SK-N-SH (cell line): Measurements from ENCODE around the gene EZR. TPM values are rescaled to one million over a fixed set of nuclear protein-coding genes. Genes with fewer than 3 reads are reported as not detected.

Experiments used
- CTCF ChIA-PET: fragments of 300-600, 350-600 bp; formaldehyde crosslinking; extraction: SDS; loops from one replicate; lab custom pipeline; 2021; lab: Yijun Ruan, JAX
- POLR2A ChIA-PET: fragments of 350-600 bp; sonication (Branson Sonifier 250); formaldehyde crosslinking; extraction: SDS; loops from one replicate; lab custom pipeline; 2020; ENCODE audit warnings: antibody characterized with exemption, inconsistent platforms; lab: Yijun Ruan, JAX
- DNase-seq: peaks from one replicate; pipeline ENCODE4 v3.0.0; 2012
- H2AFZ ChIP-seq: fragments of 200-600 bp; sonication (generic); 2 replicates; pipeline ENCODE4 v1.8.1; 2016; ENCODE audit warnings: antibody characterized with exemption, mild to moderate bottlenecking, low read depth
- H3F3A ChIP-seq: fragments of 200-600 bp; sonication (generic); replicated peaks from 2 replicates; pipeline ENCODE3; 2016; ENCODE audit warnings: antibody characterized with exemption, mild to moderate bottlenecking; ENCODE audit not compliant: insufficient read depth
- H3K27ac ChIP-seq, 2 experiments: fragments of 200-500 bp in 1 of 2; fragments of 200-600 bp in 1 of 2; sonication (Bioruptor generic) in 1 of 2; sonication (generic), shearing (Covaris generic) in 1 of 2; 2 replicates each; pipeline versions ENCODE4 v1.5.1 to v1.6.1; 2014 to 2016; ENCODE audit warnings: low read depth in 2 of 2, inconsistent platforms in 1 of 2, low read length in 1 of 2, mild to moderate bottlenecking in 1 of 2, mixed read lengths in 1 of 2
- H3K27me3 ChIP-seq: fragments of 200-600 bp; sonication (generic), shearing (Covaris generic); 2 replicates; pipeline ENCODE4 v1.6.1; 2016; ENCODE audit warnings: mixed run types; ENCODE audit not compliant: insufficient read depth
- H3K36me3 ChIP-seq, 2 experiments: fragments of 200-500 bp in 1 of 2; fragments of 200-600 bp in 1 of 2; sonication (Bioruptor generic) in 1 of 2; sonication (generic) in 1 of 2; replicated peaks in 1 of 2; 2 replicates each; pipeline versions ENCODE3 to v1.5.1; 2014 to 2016; ENCODE audit warnings: low read length in 1 of 2, mild to moderate bottlenecking in 1 of 2; ENCODE audit not compliant: insufficient read depth in 2 of 2, control insufficient read depth in 1 of 2
- H3K4me1 ChIP-seq, 2 experiments: fragments of 200-500 bp in 1 of 2; fragments of 200-600 bp in 1 of 2; sonication (Bioruptor generic) in 1 of 2; sonication (generic), shearing (Covaris generic) in 1 of 2; 2 replicates each; pipeline versions ENCODE4 v1.5.1 to v1.6.1; 2014 to 2016; ENCODE audit warnings: low read depth in 1 of 2, low read length in 1 of 2, mixed run types in 1 of 2; ENCODE audit not compliant: insufficient read depth in 2 of 2, control insufficient read depth in 1 of 2
- H3K4me2 ChIP-seq: fragments of 200-600 bp; sonication (generic), shearing (Covaris generic); 2 replicates; pipeline ENCODE4 v1.6.1; 2017; ENCODE audit warnings: mixed run types
- H3K4me3 ChIP-seq, 2 experiments: fragments of 200-500 bp in 1 of 2; fragments of 200-600 bp in 1 of 2; sonication (Bioruptor generic) in 1 of 2; sonication (generic), shearing (Covaris generic) in 1 of 2; 2 replicates each; pipeline versions ENCODE4 v1.5.1 to v1.8.1; 2014 to 2016; ENCODE audit warnings: low read depth in 2 of 2, inconsistent platforms in 1 of 2, low read length in 1 of 2, mild to moderate bottlenecking in 1 of 2, mixed read lengths in 1 of 2, moderate library complexity in 1 of 2
- H3K79me2 ChIP-seq: fragments of 200-600 bp; sonication (generic); 2 replicates; pipeline ENCODE4 v1.8.1; 2017; ENCODE audit warnings: mild to moderate bottlenecking; ENCODE audit not compliant: insufficient read depth
- H3K9ac ChIP-seq: fragments of 200-600 bp; sonication (generic); 2 replicates; pipeline ENCODE4 v1.6.1; 2017; ENCODE audit warnings: mixed run types
- H3K9me2 ChIP-seq: fragments of 200-600 bp; sonication (generic); 2 replicates; pipeline ENCODE4 v1.6.1; 2017; ENCODE audit warnings: mixed run types
- H3K9me3 ChIP-seq: fragments of 200-600 bp; sonication (generic); 2 replicates; pipeline ENCODE4 v1.6.1; 2017; ENCODE audit warnings: mixed run types, mild to moderate bottlenecking, moderate library complexity
- H4K20me1 ChIP-seq: fragments of 200-600 bp; sonication (generic); 2 replicates; pipeline ENCODE4 v1.6.1; 2017; ENCODE audit warnings: mild to moderate bottlenecking, mixed run types; ENCODE audit not compliant: insufficient read depth
- CHD2 ChIP-seq: fragments of 150-350 bp; IDR thresholded peaks from 2 replicates; pipeline ENCODE4 v1.6.1; 2018; ENCODE audit warnings: low read length; ENCODE audit not compliant: partially characterized antibody
- CTCF ChIP-seq: fragments of 200-600 bp; sonication (generic); IDR thresholded peaks from 2 replicates; pipeline ENCODE4 v1.6.1; 2017; ENCODE audit warnings: antibody characterized with exemption, mild to moderate bottlenecking, moderate library complexity
- FOXJ3 ChIP-seq: sonication (generic); formaldehyde crosslinking; IDR thresholded peaks from 2 replicates; pipeline ENCODE4 v1.5.1; 2020; ENCODE audit warnings: mild to moderate bottlenecking, missing genetic modification reagents
- FOXM1 ChIP-seq: IDR thresholded peaks from 2 replicates; pipeline ENCODE4 v1.4.0; 2012; ENCODE audit warnings: low read depth, mild to moderate bottlenecking
- GATA2 ChIP-seq: sonication (generic); formaldehyde crosslinking; IDR thresholded peaks from 2 replicates; pipeline ENCODE4 v1.5.0; 2020; ENCODE audit warnings: mild to moderate bottlenecking, missing genetic modification reagents
- IRF3 ChIP-seq: fragments of 150-350 bp; IDR thresholded peaks from 2 replicates; pipeline ENCODE4 v1.6.1; 2016; ENCODE audit warnings: mild to moderate bottlenecking, low read depth, low read length
- JUND ChIP-seq: IDR thresholded peaks from 2 replicates; pipeline ENCODE4 v1.4.0; 2012
- MXI1 ChIP-seq: IDR thresholded peaks from 2 replicates; pipeline ENCODE4 v1.6.1; 2012; ENCODE audit warnings: mild to moderate bottlenecking, low read depth, low read length, improper control_type of control experiment
- NFIC ChIP-seq: IDR thresholded peaks from 2 replicates; pipeline ENCODE4 v1.4.0; 2012; ENCODE audit warnings: borderline replicate concordance
- REST ChIP-seq: IDR thresholded peaks from 2 replicates; pipeline ENCODE4 v1.6.1; 2012; ENCODE audit warnings: mild to moderate bottlenecking, low read depth, low read length, moderate library complexity
- RFX5 ChIP-seq: IDR thresholded peaks from 2 replicates; pipeline ENCODE4 v1.6.1; 2012; ENCODE audit warnings: mild to moderate bottlenecking, improper control_type of control experiment, low read length
- SIN3A ChIP-seq: IDR thresholded peaks from 2 replicates; pipeline ENCODE4 v1.6.1; 2012; ENCODE audit warnings: low read depth, mild to moderate bottlenecking, low read length, moderate library complexity, borderline replicate concordance
- WGBS: methylation state at CpG from one replicate; pipeline ENCODE4 v1.1.6; 2017; ENCODE audit warnings: low lambda C conversion rate; 5-methylcytosine and 5-hydroxymethylcytosine counted together
- polyA plus RNA-seq, 3 experiments: library from polyadenylated mRNA; depleted of rRNA; stranded (reverse); fragments of >200 nt; gene quantifications; 2 replicates each; pipeline ENCODE4 v1.2.3, GENCODE V29; 2012

Gene EZR
- polyA plus RNA-seq, 1 of the 3 experiments (the other 2 are of a cell fraction): 92.0 TPM

- ChIA-PET CTCF (interaction anchor here (0.8 to 2.6 kb wide), 2 partner anchors 9 to 14 kb away, joined by 3 to 9 read pairs; no protein-coding TSS in a partner anchor), POLR2A (no interaction called here)
- H3K9me3 ChIP-seq: no peaks in the 10 kb centered on the region
- H3K4me3 ChIP-seq: no peak overlapping the region
- peaks cover 23 to 60% of the 10 kb centered on the region in 2 experiments for H3K36me3 ChIP-seq
- WGBS: 95% methylated on average over 30 of the region's 38 CpGs
- H3F3A ChIP-seq: no peaks in the 10 kb centered on the region
- H3K27ac ChIP-seq: peak overlapping the region in 1 of 2 experiments; percentile 58; a peak in 1 of 4 replicates
- H3K4me1 ChIP-seq: peaks cover 0 to 14% of the 10 kb centered on the region in 2 experiments; a peak in 1 of 4 replicates
- TF ChIP-seq REST (no peak), MXI1 (no peak), JUND (no peak), IRF3 (no peak), NFIC (no peak)
- no peak overlapping the region for H2AFZ ChIP-seq
- H3K9ac ChIP-seq: no peak overlapping the region
- no peaks in the 10 kb centered on the region for H4K20me1 ChIP-seq
- H3K79me2 ChIP-seq: no peaks in the 10 kb centered on the region
- H3K9me2 ChIP-seq: no peaks in the 10 kb centered on the region
- H3K4me2 ChIP-seq: no peak overlapping the region
- DNase-seq: no peak
- no peaks in the 10 kb centered on the region for H3K27me3 ChIP-seq
These were observed 52.3 kb downstream of the EZR start for GRCh38 chr6:158766621-158767455.

- H3F3A ChIP-seq: no peaks in the 10 kb centered on the region
- H3K4me3 ChIP-seq: no peak overlapping the region
- H3K27ac ChIP-seq: no peak overlapping the region
- ChIA-PET CTCF (interaction anchor here (0.8 to 2.6 kb wide), 5 partner anchors 9 to 369 kb away, joined by 3 to 9 read pairs (median 3); no protein-coding TSS in a partner anchor), POLR2A (no interaction called here)
- no peaks in the 10 kb centered on the region for H3K9me2 ChIP-seq
- no peaks in the 10 kb centered on the region for H3K27me3 ChIP-seq
- no peaks in the 10 kb centered on the region for H3K9me3 ChIP-seq
- no peaks in the 10 kb centered on the region for H3K79me2 ChIP-seq
- no peak for DNase-seq
- WGBS: 96% methylated on average over 10 of the region's 13 CpGs
- H3K4me1 ChIP-seq: peaks cover 0 to 18% of the 10 kb centered on the region in 2 experiments; a peak in 1 of 4 replicates
- no peaks in the 10 kb centered on the region for H4K20me1 ChIP-seq
- no peak overlapping the region for H3K4me2 ChIP-seq
- H3K36me3 ChIP-seq: peaks cover 23 to 55% of the 10 kb centered on the region in 2 experiments
- H2AFZ ChIP-seq: no peak overlapping the region
- no peak overlapping the region for H3K9ac ChIP-seq
- TF ChIP-seq REST (no peak), RFX5 (no peak), CHD2 (no peak), SIN3A (no peak), FOXM1 (no peak), JUND (no peak), CTCF (no peak), FOXJ3 (CRISPR knock-in tag) (no peak), GATA2 (no peak)
These were observed 53.6 kb downstream of the EZR start for GRCh38 chr6:158765499-158766068.
